Adrenal gland (tissue), 5 donors: ENCODE data around the gene LBHD2.
"Not testable (repeated sequence)": the region's sequence is repeated elsewhere in the genome, so short reads cannot be mapped to it uniquely, and the experiment has no call there.

Experiments
- CTCF ChIP-seq, 6 experiments: fragments of 450-650 bp in 4 of 6; fragments of 200-600 bp in 2 of 6; sonication (generic) in 1 of 6; IDR thresholded peaks; 1 replicate in 5 of 6; 2 replicates in 1 of 6; pipeline versions ENCODE4 v1.5.1 to v1.8.0; 2016 to 2021; ENCODE audit warnings: antibody characterized with exemption in 6 of 6, mild to moderate bottlenecking in 2 of 6, moderate library complexity in 1 of 6
- POLR2A ChIP-seq, 2 donors: fragments of 450-650 bp; IDR thresholded peaks; one replicate each; pipeline ENCODE4 v1.6.1; 2017; ENCODE audit warnings: antibody characterized with exemption in 2 of 2, mild to moderate bottlenecking in 2 of 2, moderate library complexity in 1 of 2
- donor health status: DM: no; HTN: no; CAD: no.

- not testable (repeated sequence) for TF ChIP-seq CTCF, POLR2A (IDR thresholded peaks at IDR 0.05)
Measured at GRCh38 chr14:103119527-103119926, 35.5 kb downstream of the LBHD2 start.
